Adipocyte (in vitro differentiated cells): ENCODE data around the gene POLA1.

Experiments
- DNase-seq: peaks from one replicate; pipeline ENCODE4 v3.0.0-alpha.2; 2015; ENCODE audit warnings: low read depth
- H3K27me3 ChIP-seq: replicated peaks from 2 replicates; pipeline ENCODE4 v1.7.0; 2013; ENCODE audit warnings: mild to moderate bottlenecking, low read length, moderate library complexity; ENCODE audit not compliant: control insufficient read depth, insufficient read depth
- H3K36me3 ChIP-seq: 2 replicates; pipeline ENCODE4 v1.7.0; 2013; ENCODE audit warnings: low read length, mild to moderate bottlenecking, moderate library complexity; ENCODE audit not compliant: control insufficient read depth, insufficient read depth, severe bottlenecking
- H3K4me1 ChIP-seq: 2 replicates; pipeline ENCODE4 v1.7.0; 2013; ENCODE audit warnings: mild to moderate bottlenecking, low read length, moderate library complexity; ENCODE audit not compliant: control insufficient read depth, insufficient read depth
- H3K4me3 ChIP-seq: 2 replicates; pipeline ENCODE4 v1.7.0; 2013; ENCODE audit warnings: mild to moderate bottlenecking, low read length, moderate library complexity
- H3K9ac ChIP-seq: 2 replicates; pipeline ENCODE4 v1.7.0; 2013; ENCODE audit warnings: mild to moderate bottlenecking, low read length, moderate library complexity
- H3K9me3 ChIP-seq: 2 replicates; pipeline ENCODE4 v1.7.0; 2013; ENCODE audit warnings: mild to moderate bottlenecking, low read length, moderate library complexity; ENCODE audit not compliant: control insufficient read depth

The POLA1 gene

GRCh38 chrX:25020905-25021449 lies 327.3 kb downstream of the POLA1 start:
- no peaks in the 10 kb centered on the region for H3K4me1 ChIP-seq
- peaks cover 3% of the 10 kb centered on the region for H3K9me3 ChIP-seq
- DNase-seq = no peak
- no peak overlapping the region for H3K4me3 ChIP-seq
- peaks cover 80% of the 10 kb centered on the region for H3K27me3 ChIP-seq
- H3K9ac ChIP-seq = no peak overlapping the region
- H3K36me3 ChIP-seq = no peaks in the 10 kb centered on the region

GRCh38 chrX:25022499-25023325 lies 329.0 kb downstream of the POLA1 start:
- Histone ChIP-seq H3K27me3 (peaks cover 73% of the 10 kb centered on the region), H3K9ac (no peak overlapping the region), H3K9me3 (no peaks in the 10 kb centered on the region), H3K4me3 (no peak overlapping the region), H3K4me1 (no peaks in the 10 kb centered on the region), H3K36me3 (no peaks in the 10 kb centered on the region)
- DNase-seq = no peak

- Histone ChIP-seq H3K9me3 (no peaks in the 10 kb centered on the region), H3K4me1 (no peaks in the 10 kb centered on the region), H3K36me3 (no peaks in the 10 kb centered on the region), H3K9ac (no peak overlapping the region), H3K4me3 (no peak overlapping the region), H3K27me3 (peaks cover 64% of the 10 kb centered on the region)
- no peak for DNase-seq
Measured at GRCh38 chrX:25023908-25024307, 330.2 kb downstream of the POLA1 start.

GRCh38 chrX:25025615-25026014 lies 331.9 kb downstream of the POLA1 start:
- peaks cover 47% of the 10 kb centered on the region for H3K27me3 ChIP-seq
- H3K36me3 ChIP-seq = no peaks in the 10 kb centered on the region
- H3K4me3 ChIP-seq = no peak overlapping the region
- no peak overlapping the region for H3K9ac ChIP-seq
- peaks cover 3% of the 10 kb centered on the region for H3K4me1 ChIP-seq
- DNase-seq = no peak
- no peaks in the 10 kb centered on the region for H3K9me3 ChIP-seq

GRCh38 chrX:25026576-25026975 lies 332.9 kb downstream of the POLA1 start:
- no peak overlapping the region for H3K9ac ChIP-seq
- H3K4me1 ChIP-seq = peaks cover 3% of the 10 kb centered on the region
- H3K4me3 ChIP-seq = no peak overlapping the region
- H3K36me3 ChIP-seq = no peaks in the 10 kb centered on the region
- H3K27me3 ChIP-seq = peaks cover 38% of the 10 kb centered on the region
- no peaks in the 10 kb centered on the region for H3K9me3 ChIP-seq
- DNase-seq = no peak

- no peak overlapping the region for H3K9ac ChIP-seq
- peaks cover 20% of the 10 kb centered on the region for H3K27me3 ChIP-seq
- no peaks in the 10 kb centered on the region for H3K9me3 ChIP-seq
- no peak for DNase-seq
- peaks cover 3% of the 10 kb centered on the region for H3K4me1 ChIP-seq
- H3K36me3 ChIP-seq = no peaks in the 10 kb centered on the region
- H3K4me3 ChIP-seq = no peak overlapping the region
Measured at GRCh38 chrX:25028726-25029125, 335.0 kb downstream of the POLA1 start.

GRCh38 chrX:25029288-25029825 lies 335.6 kb downstream of the POLA1 start:
- Histone ChIP-seq H3K4me1 (peaks cover 3% of the 10 kb centered on the region), H3K9me3 (no peaks in the 10 kb centered on the region), H3K4me3 (peak overlapping the region; percentile 18), H3K9ac (no peak overlapping the region), H3K36me3 (no peaks in the 10 kb centered on the region), H3K27me3 (peaks cover 14% of the 10 kb centered on the region)
- DNase-seq = no peak

GRCh38 chrX:25034889-25035288 lies 341.2 kb downstream of the POLA1 start:
- H3K36me3 ChIP-seq = no peaks in the 10 kb centered on the region
- H3K4me1 ChIP-seq = no peaks in the 10 kb centered on the region
- H3K9me3 ChIP-seq = no peaks in the 10 kb centered on the region
- no peak overlapping the region for H3K4me3 ChIP-seq
- DNase-seq = no peak
- peaks cover 12% of the 10 kb centered on the region for H3K27me3 ChIP-seq
- no peak overlapping the region for H3K9ac ChIP-seq

GRCh38 chrX:25039036-25039435 lies 345.3 kb downstream of the POLA1 start:
- peaks cover 12% of the 10 kb centered on the region for H3K27me3 ChIP-seq
- no peak overlapping the region for H3K9ac ChIP-seq
- H3K9me3 ChIP-seq = no peaks in the 10 kb centered on the region
- DNase-seq = no peak
- no peaks in the 10 kb centered on the region for H3K4me1 ChIP-seq
- no peaks in the 10 kb centered on the region for H3K36me3 ChIP-seq
- no peak overlapping the region for H3K4me3 ChIP-seq

- Histone ChIP-seq H3K4me1 (no peaks in the 10 kb centered on the region), H3K36me3 (no peaks in the 10 kb centered on the region), H3K9me3 (no peaks in the 10 kb centered on the region), H3K4me3 (no peak overlapping the region), H3K9ac (no peak overlapping the region), H3K27me3 (peaks cover 16% of the 10 kb centered on the region)
- DNase-seq = no peak
Measured at GRCh38 chrX:25043192-25043591, 349.5 kb downstream of the POLA1 start.
